Retinal pigment epithelial cell (primary cell): ENCODE measurements around the gene TSPAN5.

Experiments
- DNase-seq: peaks from one replicate; pipeline ENCODE4 v3.0.0-alpha.2; 2010; ENCODE audit warnings: low read depth
- H3K4me3 ChIP-seq: 2 replicates; pipeline ENCODE4 v1.5.1; 2011; ENCODE audit warnings: mild to moderate bottlenecking, low read length, control low read depth, moderate library complexity
- TF ChIP-seq, protein P1 (sequence below): conservative IDR thresholded peaks from 2 replicates; pipeline ENCODE4 v1.5.1; 2011; ENCODE audit warnings: low read depth, low read length, control low read depth, inconsistent platforms

The TSPAN5 gene

DNA sequence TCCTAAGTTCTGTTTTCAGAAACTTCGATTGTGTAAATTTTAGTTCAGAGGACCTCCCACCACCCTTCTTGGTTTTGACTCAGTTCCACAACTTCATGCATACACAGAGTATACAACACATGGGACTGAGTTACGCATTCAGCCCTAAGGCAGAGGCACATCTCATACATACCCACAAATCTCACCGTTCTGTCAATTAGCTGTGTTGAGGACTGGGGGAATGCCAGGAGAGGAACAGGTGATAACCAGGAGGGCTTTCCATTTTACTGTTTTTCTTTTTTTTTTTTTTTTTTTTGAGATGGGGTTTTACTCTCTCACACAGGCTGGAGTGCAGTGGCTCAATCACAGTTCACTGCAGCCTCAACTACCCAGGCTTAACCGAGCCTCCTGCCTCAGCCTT is 150.2 kb downstream of the TSPAN5 start:
- TF ChIP-seq, protein P1, sequence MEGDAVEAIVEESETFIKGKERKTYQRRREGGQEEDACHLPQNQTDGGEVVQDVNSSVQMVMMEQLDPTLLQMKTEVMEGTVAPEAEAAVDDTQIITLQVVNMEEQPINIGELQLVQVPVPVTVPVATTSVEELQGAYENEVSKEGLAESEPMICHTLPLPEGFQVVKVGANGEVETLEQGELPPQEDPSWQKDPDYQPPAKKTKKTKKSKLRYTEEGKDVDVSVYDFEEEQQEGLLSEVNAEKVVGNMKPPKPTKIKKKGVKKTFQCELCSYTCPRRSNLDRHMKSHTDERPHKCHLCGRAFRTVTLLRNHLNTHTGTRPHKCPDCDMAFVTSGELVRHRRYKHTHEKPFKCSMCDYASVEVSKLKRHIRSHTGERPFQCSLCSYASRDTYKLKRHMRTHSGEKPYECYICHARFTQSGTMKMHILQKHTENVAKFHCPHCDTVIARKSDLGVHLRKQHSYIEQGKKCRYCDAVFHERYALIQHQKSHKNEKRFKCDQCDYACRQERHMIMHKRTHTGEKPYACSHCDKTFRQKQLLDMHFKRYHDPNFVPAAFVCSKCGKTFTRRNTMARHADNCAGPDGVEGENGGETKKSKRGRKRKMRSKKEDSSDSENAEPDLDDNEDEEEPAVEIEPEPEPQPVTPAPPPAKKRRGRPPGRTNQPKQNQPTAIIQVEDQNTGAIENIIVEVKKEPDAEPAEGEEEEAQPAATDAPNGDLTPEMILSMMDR, result no peak
- H3K4me3 ChIP-seq, result no peak overlapping the region
- no peak for DNase-seq

DNA sequence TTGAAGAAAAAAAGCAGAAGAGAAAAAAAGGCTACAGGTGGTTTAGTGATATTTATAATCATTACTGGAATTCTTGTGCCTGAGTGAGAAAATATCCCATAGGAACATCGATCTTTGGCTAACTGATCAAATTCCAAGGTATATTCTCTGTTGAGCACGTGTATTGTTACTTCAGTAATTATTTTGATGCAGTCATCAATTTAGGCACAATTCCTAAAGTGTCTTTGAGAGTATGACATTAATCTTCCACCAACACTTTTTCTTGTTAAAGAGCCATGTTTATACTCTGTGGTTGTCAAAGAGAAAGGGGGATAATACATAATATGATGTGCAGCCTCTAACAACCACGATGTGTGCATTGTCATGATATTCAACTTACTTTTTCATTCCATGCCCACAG is 151.1 kb downstream of the TSPAN5 start:
- DNase-seq, result no peak
- TF ChIP-seq, protein P1, result no peak
- H3K4me3 ChIP-seq, result no peak overlapping the region

DNA sequence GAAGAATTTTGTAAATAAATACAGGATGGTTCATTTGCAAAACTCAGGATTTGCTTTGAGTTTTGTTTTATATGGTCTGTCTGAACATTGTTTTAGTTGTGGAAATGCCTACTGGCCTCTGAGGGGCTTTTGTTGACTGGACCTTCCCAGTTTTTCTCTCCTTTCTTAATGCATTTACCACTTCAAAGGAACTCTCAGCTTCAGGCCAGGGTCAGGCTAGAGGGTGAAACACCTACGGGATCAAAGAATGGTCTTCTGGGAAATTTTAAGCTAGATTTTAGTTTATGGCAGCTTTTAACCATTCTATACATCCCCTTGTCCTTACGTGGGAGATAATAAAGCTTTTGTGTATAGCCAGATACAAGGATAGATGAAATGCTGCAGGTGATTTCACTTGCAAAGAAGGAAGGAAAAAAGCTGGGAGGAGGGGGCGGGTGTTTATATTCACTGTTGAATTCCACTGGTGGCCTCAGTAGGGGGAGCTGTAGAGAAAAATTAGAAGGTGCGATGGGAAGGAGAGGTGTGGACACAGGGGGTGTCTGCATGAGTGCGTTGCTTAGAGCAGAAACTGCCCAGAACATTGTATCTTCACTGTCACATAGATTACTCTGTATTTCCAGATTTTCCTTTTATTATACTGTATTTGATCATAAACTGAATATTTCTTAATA is 151.8 kb downstream of the TSPAN5 start:
- no peak overlapping the region for H3K4me3 ChIP-seq
- TF ChIP-seq, protein P1, result peak; percentile 34

DNA sequence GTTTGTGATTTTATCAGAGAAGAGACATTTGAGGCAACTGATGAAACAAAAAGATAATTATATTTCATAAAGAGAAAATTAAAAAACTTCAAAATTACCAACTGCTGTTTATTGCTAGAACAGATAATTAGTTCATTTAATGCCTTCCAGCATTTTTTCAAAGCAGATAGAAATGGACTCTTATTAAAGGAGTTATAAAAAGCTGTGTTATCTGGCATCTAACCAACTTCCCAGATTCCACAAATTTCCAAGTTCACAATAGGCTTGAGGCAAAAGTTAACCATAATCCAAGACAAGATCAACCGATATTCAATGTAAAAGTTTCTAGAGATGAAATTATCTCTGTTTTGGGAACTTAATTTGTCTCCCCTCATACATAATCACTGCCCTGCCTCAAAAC is 152.4 kb downstream of the TSPAN5 start:
- TF ChIP-seq, protein P1, result no peak
- no peak for DNase-seq
- no peak overlapping the region for H3K4me3 ChIP-seq

More for the DNA sequence above, 151.8 kb downstream of the TSPAN5 start:
- DNase-seq, result no peak

DNA sequence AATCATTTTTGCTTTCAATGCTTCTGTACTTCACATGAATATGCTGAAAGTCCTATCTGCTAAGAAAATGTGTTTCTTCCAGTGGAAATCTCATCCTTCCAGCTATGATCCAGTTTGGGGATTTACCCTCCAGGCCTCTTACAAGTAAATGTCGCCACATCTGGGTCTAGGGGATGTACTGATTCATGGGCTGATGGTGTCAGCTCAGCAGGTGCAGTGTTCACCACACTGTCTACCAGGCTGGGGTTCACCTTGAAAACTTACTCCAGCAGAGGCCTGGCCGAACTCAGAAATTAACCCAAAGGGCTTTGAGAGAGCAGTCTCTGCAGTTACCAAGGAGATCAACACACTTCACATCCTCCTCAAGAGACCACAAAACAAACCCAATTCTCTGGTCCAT is 154.3 kb downstream of the TSPAN5 start:
- no peak overlapping the region for H3K4me3 ChIP-seq
- DNase-seq, result no peak
- TF ChIP-seq, protein P1, result no peak

DNA sequence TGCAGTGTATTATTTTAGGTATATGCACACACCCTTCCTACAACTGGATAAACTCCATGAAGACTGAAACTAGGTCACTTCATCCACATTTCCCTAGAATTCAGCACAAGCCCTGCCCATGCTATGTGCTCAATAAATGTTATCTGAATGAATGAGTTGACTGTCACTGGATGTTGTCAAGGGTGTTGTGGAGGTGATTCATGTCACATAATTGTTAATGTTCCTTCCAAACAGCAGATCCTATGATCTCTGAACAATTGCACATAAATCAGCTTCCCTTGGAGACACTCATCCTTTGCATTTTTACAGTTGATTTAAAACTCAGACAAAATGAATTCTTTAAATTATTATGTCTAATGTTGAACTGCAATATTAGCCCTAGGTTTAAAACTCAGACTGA is 154.7 kb downstream of the TSPAN5 start:
- no peak overlapping the region for H3K4me3 ChIP-seq
- DNase-seq, result no peak
- TF ChIP-seq, protein P1, result no peak

DNA sequence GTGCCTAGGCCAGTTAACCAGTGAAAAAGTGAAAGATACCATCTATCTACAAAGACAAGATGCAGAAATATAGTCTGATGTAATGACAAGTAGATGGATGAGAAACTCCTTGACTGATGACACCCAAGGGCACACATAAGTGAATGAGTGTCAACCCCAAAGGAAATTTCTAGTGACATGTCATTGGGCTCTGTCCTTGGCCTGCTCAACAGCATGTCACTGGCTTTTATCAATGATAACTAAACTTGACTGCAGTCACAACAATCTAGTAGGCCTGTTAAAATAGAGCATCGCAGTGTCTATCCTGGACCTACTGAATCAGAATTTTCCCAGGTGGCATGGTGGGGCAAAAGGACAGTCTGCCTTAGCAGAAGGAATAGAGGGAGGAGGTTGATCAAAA is 155.8 kb downstream of the TSPAN5 start:
- H3K4me3 ChIP-seq, result no peak overlapping the region
- no peak for DNase-seq
- TF ChIP-seq, protein P1, result no peak
